ENCODE data around the gene TYRP1.

GRCh38 chr9:12718482-12719026, 25.4 kb downstream of the TYRP1 start:
- TF ChIP-seq, protein P1, sequence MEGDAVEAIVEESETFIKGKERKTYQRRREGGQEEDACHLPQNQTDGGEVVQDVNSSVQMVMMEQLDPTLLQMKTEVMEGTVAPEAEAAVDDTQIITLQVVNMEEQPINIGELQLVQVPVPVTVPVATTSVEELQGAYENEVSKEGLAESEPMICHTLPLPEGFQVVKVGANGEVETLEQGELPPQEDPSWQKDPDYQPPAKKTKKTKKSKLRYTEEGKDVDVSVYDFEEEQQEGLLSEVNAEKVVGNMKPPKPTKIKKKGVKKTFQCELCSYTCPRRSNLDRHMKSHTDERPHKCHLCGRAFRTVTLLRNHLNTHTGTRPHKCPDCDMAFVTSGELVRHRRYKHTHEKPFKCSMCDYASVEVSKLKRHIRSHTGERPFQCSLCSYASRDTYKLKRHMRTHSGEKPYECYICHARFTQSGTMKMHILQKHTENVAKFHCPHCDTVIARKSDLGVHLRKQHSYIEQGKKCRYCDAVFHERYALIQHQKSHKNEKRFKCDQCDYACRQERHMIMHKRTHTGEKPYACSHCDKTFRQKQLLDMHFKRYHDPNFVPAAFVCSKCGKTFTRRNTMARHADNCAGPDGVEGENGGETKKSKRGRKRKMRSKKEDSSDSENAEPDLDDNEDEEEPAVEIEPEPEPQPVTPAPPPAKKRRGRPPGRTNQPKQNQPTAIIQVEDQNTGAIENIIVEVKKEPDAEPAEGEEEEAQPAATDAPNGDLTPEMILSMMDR (IDR thresholded peaks at IDR 0.05): no peak
- TF ChIP-seq POLR2A (IDR thresholded peaks at IDR 0.05) (no peak), POLR2AphosphoS5 (IDR thresholded peaks at IDR 0.05) (no peak)

All from sigmoid colon (tissue), 4 donors.